ENCODE results near the gene CASP5. TPM values are rescaled to one million over a fixed set of nuclear protein-coding genes. Genes with fewer than 3 reads are reported as not detected.

Gene CASP5
- total RNA-seq, 2 experiments from 2014 or later, result not detected

DNA sequence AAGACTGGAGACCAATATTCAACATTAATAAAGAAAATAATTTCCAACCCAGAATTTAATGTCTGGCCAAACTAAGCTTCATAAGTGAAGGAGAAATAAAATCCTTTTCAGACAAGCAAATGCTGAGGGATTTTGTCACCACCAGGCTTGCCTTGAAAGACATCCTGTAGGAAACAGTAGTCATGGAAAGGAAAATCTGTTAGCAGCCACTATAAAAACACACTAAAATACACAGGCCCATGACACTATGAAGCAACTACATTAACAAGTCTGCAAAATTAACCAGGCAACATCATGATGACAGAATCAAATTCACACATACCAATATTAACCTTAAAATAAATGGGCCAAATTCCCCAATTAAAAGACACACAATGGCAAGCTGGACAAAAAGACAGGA lies 52.2 kb downstream of the CASP5 start:
- H3K36me3 Mint-ChIP-seq, result peaks cover 44% of the 10 kb centered on the region
- CTCF ChIA-PET, result interaction anchor here (1.3 kb wide), 1 partner anchor 27 kb away, joined by 3 read pairs; no protein-coding TSS in a partner anchor
- no peaks in the 10 kb centered on the region for H3K27me3 Mint-ChIP-seq
- no peak for ATAC-seq
- H3K9me3 Mint-ChIP-seq (ENCODE audit: low read depth), result peaks cover 19% of the 10 kb centered on the region
- DNase-seq, result no peak
- peaks cover 15% of the 10 kb centered on the region for H3K4me1 Mint-ChIP-seq
- no peak overlapping the region for H3K4me3 Mint-ChIP-seq
- no peak overlapping the region for H3K27ac Mint-ChIP-seq

DNA sequence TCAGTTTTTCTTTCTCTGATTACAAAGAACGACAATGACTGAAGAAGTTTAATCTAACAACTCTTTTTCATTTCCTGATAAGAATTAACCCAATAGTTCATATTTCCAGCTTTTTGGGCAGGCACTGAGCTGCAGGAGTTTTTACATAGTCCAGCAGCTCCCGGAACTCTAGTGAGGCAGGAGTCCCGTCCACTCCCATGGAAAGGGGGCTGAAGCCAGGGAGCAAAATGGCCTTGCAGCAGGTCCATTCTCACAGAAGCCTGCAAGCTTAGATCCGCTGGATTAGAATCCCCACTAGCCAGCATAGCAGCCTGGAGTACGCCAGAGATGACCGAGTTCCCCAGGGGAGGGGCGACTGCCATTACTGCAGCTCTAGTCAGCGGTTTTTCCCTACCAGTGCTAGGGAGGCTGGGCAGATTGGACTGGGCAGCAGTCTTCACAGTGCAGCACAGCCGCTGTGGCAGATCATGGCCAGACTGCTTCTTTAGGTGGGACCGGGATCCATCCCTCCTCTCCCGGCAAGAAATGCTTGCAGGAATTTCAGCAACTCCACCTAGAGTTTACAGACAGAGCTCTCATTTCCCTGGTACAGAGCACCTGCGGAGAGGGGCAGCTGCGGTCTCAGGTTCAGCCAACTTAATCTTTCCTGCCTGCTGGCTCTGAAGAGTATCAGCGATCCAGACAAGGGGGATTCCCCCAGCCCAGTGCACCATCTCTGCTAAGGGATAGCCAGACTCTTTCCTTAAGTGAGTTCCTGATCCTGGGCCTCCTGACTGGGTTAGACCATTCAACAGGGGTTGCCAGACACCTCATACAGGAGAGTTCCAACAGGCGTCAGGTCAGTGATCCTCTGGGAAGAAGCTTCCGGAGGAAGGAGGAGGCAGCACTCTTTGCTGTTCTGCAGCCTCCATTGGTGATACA lies 53.9 kb downstream of the CASP5 start:
- Mint-ChIP-seq H3K9me3 (ENCODE audit: low read depth) (peaks cover 12% of the 10 kb centered on the region), H3K27ac (peak overlapping the region; percentile 95), H3K36me3 (peaks cover 50% of the 10 kb centered on the region), H3K4me1 (peaks cover 24% of the 10 kb centered on the region), H3K27me3 (no peaks in the 10 kb centered on the region), H3K4me3 (peak overlapping the region; percentile 96)
- no peak for ATAC-seq
- CTCF ChIA-PET, result interaction anchor here (1.1 to 1.3 kb wide), 3 partner anchors 15 to 35 kb away, joined by 3 to 4 read pairs (median 4); no protein-coding TSS in a partner anchor
- no peak for DNase-seq

DNA sequence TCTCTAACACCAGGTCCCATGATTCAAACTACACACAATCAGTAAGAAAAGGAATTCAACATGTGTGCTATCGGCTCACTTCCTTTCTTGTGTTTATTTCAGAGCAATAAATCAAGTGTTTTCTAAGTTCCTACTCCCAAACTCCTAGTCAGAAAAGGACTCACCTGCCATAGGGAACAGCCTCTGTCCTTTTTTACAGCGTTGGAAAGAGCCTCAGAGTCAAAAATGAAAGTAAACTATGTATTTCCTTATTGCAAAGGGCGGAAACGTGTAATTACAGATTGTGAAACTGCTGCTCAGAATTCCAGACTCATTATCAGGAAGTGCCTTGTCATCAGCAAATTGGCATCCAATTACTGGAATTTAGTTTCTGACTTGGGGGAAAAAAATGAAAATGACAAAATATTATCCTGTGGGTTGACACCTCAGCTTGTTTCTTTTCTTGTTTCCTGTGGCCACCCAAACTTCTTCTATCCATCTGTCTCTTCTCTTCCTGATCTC lies 54.6 kb downstream of the CASP5 start, which contains the start of gene CASP4:
CASP4 (minus strand) TSS at position 220 of the 501 bp plus-strand sequence; CDS start at position 171, 49 bp downstream.
- H3K27me3 Mint-ChIP-seq, result no peaks in the 10 kb centered on the region
- CTCF ChIA-PET, result interaction anchor here (1.1 to 1.3 kb wide), 3 partner anchors 14 to 34 kb away, joined by 3 to 4 read pairs (median 4); no protein-coding TSS in a partner anchor
- peak within 1 kb of the TSS; percentile 96 for H3K4me3 Mint-ChIP-seq

DNA sequence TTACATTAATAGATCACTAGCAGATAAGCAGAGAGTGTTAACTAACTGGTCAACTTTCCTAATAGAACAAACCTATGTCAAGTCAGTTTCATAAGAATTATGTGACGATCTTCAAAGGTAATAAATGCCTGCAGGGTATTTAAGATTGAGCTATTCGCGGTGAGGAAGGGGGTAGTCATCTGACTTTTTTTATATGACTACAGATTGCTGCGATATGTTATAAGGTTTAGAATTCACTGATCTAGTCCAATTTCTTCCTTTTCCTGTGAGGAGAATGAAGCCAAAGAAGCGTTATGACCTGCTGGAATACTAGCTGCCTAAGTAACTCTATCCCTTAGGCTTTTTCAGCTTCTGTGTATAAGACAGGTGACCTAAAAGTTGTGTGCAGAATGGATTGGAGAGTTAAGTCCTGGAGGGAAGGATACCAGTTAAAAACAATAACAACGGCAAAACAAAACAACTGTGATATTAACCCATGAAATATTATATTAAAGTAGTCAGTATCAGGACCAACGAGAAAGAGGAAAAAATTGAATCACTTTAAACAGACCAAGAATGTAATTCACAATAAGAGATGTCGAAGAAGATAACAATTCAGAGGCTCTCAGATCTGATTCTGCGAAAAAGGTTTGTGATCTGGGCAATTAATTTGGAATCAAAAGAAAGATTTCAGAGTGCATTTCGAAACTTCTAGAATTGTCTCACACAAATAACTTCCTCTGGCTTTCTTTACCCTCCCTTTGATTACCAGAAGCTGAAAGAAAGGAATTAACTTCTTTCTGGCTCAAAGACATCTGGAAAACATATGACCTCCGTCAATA lies 55.2 kb downstream of the CASP5 start:
- peak; percentile 31 for ATAC-seq
- Mint-ChIP-seq H3K4me3 (peak overlapping the region; percentile 96), H3K27me3 (no peaks in the 10 kb centered on the region), H3K4me1 (peaks cover 29% of the 10 kb centered on the region), H3K27ac (peak overlapping the region; percentile 95), H3K9me3 (ENCODE audit: low read depth) (peaks cover 6% of the 10 kb centered on the region), H3K36me3 (peaks cover 54% of the 10 kb centered on the region)
- no peak for DNase-seq
- CTCF ChIA-PET, result interaction anchor here (1.1 to 1.3 kb wide), 4 partner anchors 14 to 70 kb away, joined by 3 to 4 read pairs (median 4); partner anchors contain the start of gene CASP12

More for the DNA sequence above, 54.6 kb downstream of the CASP5 start, which contains the start of gene CASP4:
- Mint-ChIP-seq H3K4me1 (peaks cover 27% of the 10 kb centered on the region), H3K27ac (peak within 1 kb of the TSS; percentile 95), H3K36me3 (peaks cover 53% of the 10 kb centered on the region), H3K9me3 (ENCODE audit: low read depth) (peaks cover 12% of the 10 kb centered on the region)
- ATAC-seq, result peak; percentile 88
- no peak for DNase-seq

DNA sequence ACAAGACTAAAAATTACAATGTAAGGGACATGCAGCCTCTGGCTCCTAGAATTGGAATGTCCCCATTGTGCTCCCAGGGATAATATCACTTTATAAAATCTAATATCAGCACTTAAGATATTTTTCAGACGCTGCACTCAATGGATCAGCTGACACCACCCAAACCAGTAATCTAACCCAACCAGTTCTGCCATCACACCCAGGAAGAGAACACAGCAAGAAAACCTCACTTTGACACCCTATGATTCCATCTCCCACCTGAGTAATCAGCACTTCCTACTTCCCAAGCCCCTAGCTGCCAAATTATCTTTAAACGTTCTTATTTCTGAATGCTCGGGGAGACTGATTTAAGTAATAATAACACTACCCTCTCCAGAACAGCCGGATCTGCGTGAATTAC lies 57.2 kb downstream of the CASP5 start:
- H3K27me3 Mint-ChIP-seq, result no peaks in the 10 kb centered on the region
- peaks cover 8% of the 10 kb centered on the region for H3K9me3 Mint-ChIP-seq (ENCODE audit: low read depth)
- H3K4me1 Mint-ChIP-seq, result peaks cover 30% of the 10 kb centered on the region
- H3K4me3 Mint-ChIP-seq, result peak overlapping the region; percentile 32
- peaks cover 69% of the 10 kb centered on the region for H3K36me3 Mint-ChIP-seq
- no peak overlapping the region for H3K27ac Mint-ChIP-seq
- CTCF ChIA-PET, result no interaction called here
- no peak for ATAC-seq
- no peak for DNase-seq

DNA sequence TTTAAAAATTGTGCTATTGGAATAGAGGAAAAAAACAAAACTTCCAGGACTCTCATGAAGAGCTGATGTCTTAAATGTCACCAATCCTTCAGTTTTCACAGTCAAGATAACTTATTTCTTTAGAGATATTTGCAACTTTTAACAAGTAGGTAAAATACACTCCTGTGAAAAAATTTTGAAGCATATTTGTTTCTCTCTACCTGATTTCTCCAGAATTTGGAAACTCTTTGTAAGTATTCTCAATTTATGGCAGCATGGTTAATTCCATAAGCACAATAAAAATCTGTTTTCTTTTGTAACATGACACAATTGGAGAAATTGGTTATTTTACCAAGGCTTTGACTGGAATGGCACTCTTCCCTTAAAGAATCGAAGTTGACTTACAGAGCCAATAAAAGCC lies 58.7 kb downstream of the CASP5 start:
- H3K9me3 Mint-ChIP-seq (ENCODE audit: low read depth), result peaks cover 7% of the 10 kb centered on the region
- H3K27me3 Mint-ChIP-seq, result no peaks in the 10 kb centered on the region
- H3K36me3 Mint-ChIP-seq, result peaks cover 76% of the 10 kb centered on the region
- CTCF ChIA-PET, result no interaction called here
- no peak overlapping the region for H3K27ac Mint-ChIP-seq
- H3K4me3 Mint-ChIP-seq, result no peak overlapping the region
- ATAC-seq, result no peak
- H3K4me1 Mint-ChIP-seq, result peaks cover 33% of the 10 kb centered on the region
- no peak for DNase-seq

DNA sequence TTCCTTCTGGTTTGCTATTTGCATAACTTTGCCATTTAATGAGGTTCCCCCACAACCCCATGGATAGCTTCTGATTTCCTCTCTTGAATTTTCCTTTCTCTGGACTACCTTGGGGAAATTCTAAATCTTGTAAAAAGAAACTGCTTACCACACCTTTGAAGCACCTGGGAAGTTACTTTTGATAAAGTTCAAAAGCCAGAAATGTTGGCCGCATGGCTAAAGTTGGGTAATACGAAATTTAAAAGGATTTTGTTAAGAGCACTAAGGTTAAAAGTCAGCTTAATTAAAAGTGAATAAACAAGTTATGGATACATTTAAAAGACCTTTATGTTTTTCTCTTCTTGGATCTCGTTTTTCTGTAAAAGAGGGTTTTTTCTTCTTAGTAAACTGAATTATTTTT lies 60.1 kb downstream of the CASP5 start:
- Mint-ChIP-seq H3K4me1 (peaks cover 32% of the 10 kb centered on the region), H3K27me3 (no peaks in the 10 kb centered on the region), H3K27ac (no peak overlapping the region), H3K4me3 (no peak overlapping the region), H3K9me3 (ENCODE audit: low read depth) (peaks cover 11% of the 10 kb centered on the region), H3K36me3 (peaks cover 80% of the 10 kb centered on the region)
- CTCF ChIA-PET, result interaction anchor here (1.1 kb wide), 1 partner anchor 17 kb away, joined by 4 read pairs; no protein-coding TSS in a partner anchor
- ATAC-seq, result no peak
- DNase-seq, result no peak

DNA sequence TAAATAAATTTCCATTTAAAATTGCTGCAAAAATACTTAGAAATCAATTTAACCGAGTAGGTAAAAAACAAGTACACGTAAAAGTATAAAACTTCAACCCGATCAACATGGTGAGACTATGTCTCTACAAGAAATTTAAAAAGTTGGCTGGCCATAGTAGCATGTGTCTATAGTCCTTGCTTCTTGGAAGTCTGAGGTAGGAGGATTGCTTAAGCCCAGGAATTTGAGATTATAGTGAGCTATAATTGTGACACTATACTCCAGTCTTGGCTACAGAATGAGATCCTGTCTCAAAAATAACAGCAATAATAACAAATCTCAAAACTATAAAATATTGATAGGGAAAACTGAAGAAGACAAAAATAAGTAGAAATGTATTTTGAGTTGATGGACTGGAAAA lies 65.7 kb downstream of the CASP5 start:
- peaks cover 22% of the 10 kb centered on the region for H3K4me1 Mint-ChIP-seq
- DNase-seq (no peak), ATAC-seq (no peak)
- no peak overlapping the region for H3K4me3 Mint-ChIP-seq
- H3K27ac Mint-ChIP-seq, result no peak overlapping the region
- CTCF ChIA-PET, result no interaction called here
- H3K36me3 Mint-ChIP-seq, result peaks cover 82% of the 10 kb centered on the region
- H3K9me3 Mint-ChIP-seq (ENCODE audit: low read depth), result peaks cover 11% of the 10 kb centered on the region
- H3K27me3 Mint-ChIP-seq, result no peaks in the 10 kb centered on the region

DNA sequence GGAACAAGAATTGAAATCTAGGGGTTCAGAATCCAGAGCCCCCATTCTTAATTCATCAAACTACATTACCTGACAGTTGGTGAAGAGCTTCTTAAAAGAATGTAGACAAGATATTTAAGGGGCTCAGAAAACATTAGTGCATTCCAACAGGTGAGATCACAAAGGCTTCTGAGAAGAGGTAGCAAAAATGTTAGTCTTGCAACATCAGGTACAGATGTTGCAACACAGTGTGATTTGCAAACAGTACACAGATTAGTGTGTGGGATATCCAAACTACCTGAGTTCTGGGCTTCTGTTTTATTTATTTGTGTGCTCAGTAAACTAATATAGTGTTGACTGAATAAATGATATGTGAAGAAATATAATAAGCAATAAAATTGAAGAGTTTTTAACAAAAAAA lies 66.4 kb downstream of the CASP5 start:
- H3K4me3 Mint-ChIP-seq, result no peak overlapping the region
- no peaks in the 10 kb centered on the region for H3K27me3 Mint-ChIP-seq
- ATAC-seq, result no peak
- peaks cover 81% of the 10 kb centered on the region for H3K36me3 Mint-ChIP-seq
- H3K27ac Mint-ChIP-seq, result no peak overlapping the region
- CTCF ChIA-PET, result no interaction called here
- no peak for DNase-seq
- H3K9me3 Mint-ChIP-seq (ENCODE audit: low read depth), result peaks cover 10% of the 10 kb centered on the region
- H3K4me1 Mint-ChIP-seq, result peaks cover 22% of the 10 kb centered on the region

DNA sequence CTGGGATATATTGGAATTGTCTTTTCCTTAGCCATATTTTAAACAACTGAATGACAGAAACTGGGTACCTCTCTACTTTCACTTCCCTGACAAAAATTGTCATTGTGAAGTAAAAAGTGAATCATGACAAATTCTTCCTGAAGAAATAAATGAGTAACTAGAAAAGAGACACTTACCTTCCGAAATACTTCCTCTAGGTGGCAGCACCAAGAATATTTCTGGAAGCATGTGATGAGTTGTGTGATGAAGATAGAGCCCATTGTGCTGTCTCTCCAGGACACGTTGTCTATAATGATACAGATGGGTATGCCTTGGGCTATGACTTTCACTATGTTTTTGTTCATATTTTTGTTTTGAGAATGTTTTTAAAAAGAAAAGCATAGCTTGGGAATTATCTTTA lies 76.1 kb downstream of the CASP5 start:
- H3K27ac Mint-ChIP-seq, result no peak overlapping the region

More for the DNA sequence above, 76.1 kb downstream of the CASP5 start:
- H3K36me3 Mint-ChIP-seq, result peaks cover 93% of the 10 kb centered on the region
- H3K4me1 Mint-ChIP-seq, result peaks cover 3% of the 10 kb centered on the region
- H3K9me3 Mint-ChIP-seq (ENCODE audit: low read depth), result no peaks in the 10 kb centered on the region
- no peaks in the 10 kb centered on the region for H3K27me3 Mint-ChIP-seq
- H3K4me3 Mint-ChIP-seq, result no peak overlapping the region
- no peak for DNase-seq
- CTCF ChIA-PET, result interaction anchor here (0.7 to 1.8 kb wide), 5 partner anchors 16 to 87 kb away, joined by 3 to 6 read pairs (median 4); partner anchors contain the start of gene CASP12
- peak; percentile 72 for ATAC-seq
